Spinal cord (tissue), 4 donors: ENCODE results near the gene MARS1. TPM values are rescaled to one million over a fixed set of nuclear protein-coding genes. Genes with fewer than 3 reads are reported as not detected.

Experiments
- polyA plus RNA-seq, 2 donors: library from polyadenylated mRNA; unstranded; fragments of 120-200 nt; gene quantifications; one replicate each; pipeline ENCODE4 v1.2.1, GENCODE V29; 2013; ENCODE audit not compliant: insufficient read length in 2 of 2
- small RNA-seq: library from RNA; depleted of rRNA; stranded (forward); fragments of <200 nt; gene quantifications from one replicate; pipeline ENCODE3, GENCODE V24; 2014; ENCODE audit warnings: low replicate concordance
- total RNA-seq, 2 donors: library from RNA; depleted of rRNA in 1 of 2; stranded (reverse); fragments of 120-200 nt in 1 of 2; fragments of >200 nt in 1 of 2; gene quantifications; one replicate each; pipeline versions ENCODE4 v1.2.3 to v1.2.4, GENCODE V29; 2013 to 2014

MARS1 gene
- total and polyA plus RNA-seq, 4 donors: 68.6 to 203 (median 143) TPM

Small RNA genes within 50 kb of the gene (small RNA-seq; reads per million reads assigned to genes)
- not detected for gene MIR616

Other genes starting within 250 kb of the MARS1 start
- 1 to 10 TPM; 1.7 to 2.1 TPM for gene STAC3, start 236.9 kb upstream of the MARS1 start, total RNA-seq
- 10 to 100 TPM in 1 of 2 donors, 1 to 10 TPM in 1; 4.0 to 10.9 TPM for gene STAC3, start 236.9 kb upstream of the MARS1 start, polyA plus RNA-seq
- gene R3HDM2, start 57.0 kb upstream of the MARS1 start, total RNA-seq: 10 to 100 TPM; 42.7 to 46.4 TPM
- gene R3HDM2, start 57.0 kb upstream of the MARS1 start, polyA plus RNA-seq: 10 to 100 TPM; 83.9 to 98.2 TPM
- not detected for gene INHBC, start 53.3 kb upstream of the MARS1 start, total RNA-seq
- under 1 TPM; 0.13 to 0.15 TPM for gene INHBC, start 53.3 kb upstream of the MARS1 start, polyA plus RNA-seq
- not detected for gene INHBE, start 32.8 kb upstream of the MARS1 start, total RNA-seq
- under 1 TPM; 0.23 to 0.51 TPM for gene INHBE, start 32.8 kb upstream of the MARS1 start, polyA plus RNA-seq
- 1 to 10 TPM; 2.6 to 5.4 TPM for gene GLI1, start 28.3 kb upstream of the MARS1 start, total RNA-seq
- gene GLI1, start 28.3 kb upstream of the MARS1 start, polyA plus RNA-seq: 1 to 10 TPM; 8.5 to 9.2 TPM
- 1 to 10 TPM; 4.8 to 5.6 TPM for gene ARHGAP9, start 8.2 kb upstream of the MARS1 start, total RNA-seq
- gene ARHGAP9, start 8.2 kb upstream of the MARS1 start, polyA plus RNA-seq: 1 to 10 TPM; 5.0 to 6.5 TPM
- gene DDIT3, start 32.4 kb downstream of the MARS1 start, total RNA-seq: 10 to 100 TPM; 19.9 to 46.7 TPM
- 10 to 100 TPM; 25.3 to 29.4 TPM for gene DDIT3, start 32.4 kb downstream of the MARS1 start, polyA plus RNA-seq
- 10 to 100 TPM in 1 of 2 donors, 1 to 10 TPM in 1; 9.4 to 18.2 TPM for gene MBD6, start 34.8 kb downstream of the MARS1 start, total RNA-seq
- 10 to 100 TPM; 63.2 to 74.0 TPM for gene MBD6, start 34.8 kb downstream of the MARS1 start, polyA plus RNA-seq
- 100 to 1,000 TPM; 125 to 162 TPM for gene DCTN2, start 59.1 kb downstream of the MARS1 start, total RNA-seq
- 100 to 1,000 TPM; 232 to 246 TPM for gene DCTN2, start 59.1 kb downstream of the MARS1 start, polyA plus RNA-seq
- 100 to 1,000 TPM in 1 of 2 donors, 10 to 100 TPM in 1; 34.8 to 101 TPM for gene KIF5A, start 62.0 kb downstream of the MARS1 start, total RNA-seq
- gene KIF5A, start 62.0 kb downstream of the MARS1 start, polyA plus RNA-seq: 100 to 1,000 TPM; 188 to 224 TPM
- gene PIP4K2C, start 103.1 kb downstream of the MARS1 start, total RNA-seq: 10 to 100 TPM; 12.5 to 19.9 TPM
- gene PIP4K2C, start 103.1 kb downstream of the MARS1 start, polyA plus RNA-seq: 10 to 100 TPM; 19.0 to 20.7 TPM
- gene DTX3, start 116.8 kb downstream of the MARS1 start, total RNA-seq: 10 to 100 TPM; 36.2 to 66.3 TPM
- gene DTX3, start 116.8 kb downstream of the MARS1 start, polyA plus RNA-seq: 100 to 1,000 TPM; 144 to 162 TPM
- gene ARHGEF25, start 123.4 kb downstream of the MARS1 start, total RNA-seq: 10 to 100 TPM; 27.2 to 42.4 TPM
- 10 to 100 TPM; 47.7 to 61.9 TPM for gene ARHGEF25, start 123.4 kb downstream of the MARS1 start, polyA plus RNA-seq
- 10 to 100 TPM; 11.7 to 19.7 TPM for gene B4GALNT1, start 145.1 kb downstream of the MARS1 start, total RNA-seq
- 10 to 100 TPM; 45.7 to 50.0 TPM for gene B4GALNT1, start 145.1 kb downstream of the MARS1 start, polyA plus RNA-seq
- 100 to 1,000 TPM; 140 to 261 TPM for gene OS9, start 206.1 kb downstream of the MARS1 start, total RNA-seq
- gene OS9, start 206.1 kb downstream of the MARS1 start, polyA plus RNA-seq: 100 to 1,000 TPM; 178 to 203 TPM